Natural killer cell treated with Interleukin-12 subunit alpha and Interleukin-12 subunit beta and Interleukin-15 and Interleukin-18, amount 100 ng/mL, for 72 hours (primary cell): ENCODE measurements around the gene ADGRF1. TPM values are rescaled to one million over a fixed set of nuclear protein-coding genes. Genes with fewer than 3 reads are reported as not detected.

Experiments used
- ATAC-seq, 2 donors: fragments of 150-1000 bp; cut with Tn5 transposase in 1 of 2; sonication (Bioruptor Pico), chemical (Tn5 transposase) in 1 of 2; 2 replicates each; pipeline ENCODE4 v1.10.0; 2021
- DNase-seq: peaks from one replicate; pipeline ENCODE4 v3.0.0; 2022; ENCODE audit warnings: low spot score
- H3K27ac Mint-ChIP-seq, 2 donors: 1 replicate in 1 of 2; 2 replicates in 1 of 2; pipeline ENCODE4 v1.8.0; 2022; ENCODE audit warnings: mixed read lengths in 2 of 2, mild to moderate bottlenecking in 1 of 2, moderate library complexity in 1 of 2
- H3K27me3 Mint-ChIP-seq, 2 donors: 1 replicate in 1 of 2; 2 replicates in 1 of 2; pipeline ENCODE4 v1.8.0; 2022; ENCODE audit warnings: mixed read lengths in 2 of 2
- H3K36me3 Mint-ChIP-seq: one replicate; pipeline ENCODE4 v1.8.0; 2022; ENCODE audit warnings: mixed read lengths
- H3K4me1 Mint-ChIP-seq, 2 donors: 1 replicate in 1 of 2; 2 replicates in 1 of 2; pipeline ENCODE4 v1.8.0; 2022; ENCODE audit warnings: low read depth in 2 of 2, mixed read lengths in 2 of 2, mild to moderate bottlenecking in 1 of 2
- H3K4me3 Mint-ChIP-seq: one replicate; pipeline ENCODE4 v1.8.0; 2022; ENCODE audit warnings: mixed read lengths
- H3K9me3 Mint-ChIP-seq: 2 replicates; pipeline ENCODE4 v1.8.0; 2022; ENCODE audit warnings: mixed read lengths
- total RNA-seq, 2 donors: library from RNA; stranded (reverse); gene quantifications; one replicate each; pipeline ENCODE4 v1.2.3, GENCODE V29; 2022

ADGRF1 gene
- total RNA-seq, 2 donors from 2014 or later = not detected

- ATAC-seq = no peak
- no peak for DNase-seq
- Mint-ChIP-seq H3K9me3 (no peaks in the 10 kb centered on the region), H3K27me3 (peaks cover 12 to 29% of the 10 kb centered on the region in 2 donors), H3K4me3 (no peak overlapping the region), H3K4me1 (no peaks in the 10 kb centered on the region), H3K27ac (no peak overlapping the region), H3K36me3 (no peaks in the 10 kb centered on the region)
Measured at GRCh38 chr6:46969206-46969605, 72.9 kb downstream of the ADGRF1 start.

GRCh38 chr6:46967826-46968349 is 74.2 kb downstream of the ADGRF1 start:
- Mint-ChIP-seq H3K9me3 (no peaks in the 10 kb centered on the region), H3K4me3 (no peak overlapping the region), H3K27ac (no peak overlapping the region), H3K27me3 (peaks cover 9 to 18% of the 10 kb centered on the region in 2 donors), H3K4me1 (no peaks in the 10 kb centered on the region), H3K36me3 (no peaks in the 10 kb centered on the region)
- ATAC-seq (no peak), DNase-seq (no peak)

GRCh38 chr6:46964716-46965519 is 77.2 kb downstream of the ADGRF1 start:
- Mint-ChIP-seq H3K27me3 (peaks cover 4 to 7% of the 10 kb centered on the region in 2 donors), H3K36me3 (no peaks in the 10 kb centered on the region), H3K4me3 (no peak overlapping the region), H3K4me1 (no peaks in the 10 kb centered on the region), H3K27ac (no peak overlapping the region), H3K9me3 (no peaks in the 10 kb centered on the region)
- ATAC-seq = no peak
- no peak for DNase-seq

GRCh38 chr6:46963626-46964025 is 78.5 kb downstream of the ADGRF1 start:
- no peaks in the 10 kb centered on the region for H3K36me3 Mint-ChIP-seq
- no peak overlapping the region for H3K27ac Mint-ChIP-seq
- H3K27me3 Mint-ChIP-seq = peaks cover 4 to 14% of the 10 kb centered on the region in 2 donors
- no peaks in the 10 kb centered on the region for H3K4me1 Mint-ChIP-seq
- H3K9me3 Mint-ChIP-seq = no peaks in the 10 kb centered on the region
- no peak overlapping the region for H3K4me3 Mint-ChIP-seq
- no peak for ATAC-seq
- DNase-seq = no peak

- H3K27ac Mint-ChIP-seq = no peak overlapping the region
- peaks cover 4 to 14% of the 10 kb centered on the region in 2 donors for H3K27me3 Mint-ChIP-seq
- H3K4me1 Mint-ChIP-seq = no peaks in the 10 kb centered on the region
- H3K36me3 Mint-ChIP-seq = no peaks in the 10 kb centered on the region
- no peaks in the 10 kb centered on the region for H3K9me3 Mint-ChIP-seq
- no peak for ATAC-seq
- no peak for DNase-seq
- H3K4me3 Mint-ChIP-seq = no peak overlapping the region
Measured at GRCh38 chr6:46963039-46963438, 79.1 kb downstream of the ADGRF1 start.

GRCh38 chr6:46961711-46962110 is 80.4 kb downstream of the ADGRF1 start:
- no peak for DNase-seq
- Mint-ChIP-seq H3K27me3 (peaks cover 3 to 12% of the 10 kb centered on the region in 2 donors), H3K27ac (no peak overlapping the region), H3K4me3 (no peak overlapping the region), H3K4me1 (no peaks in the 10 kb centered on the region), H3K9me3 (no peaks in the 10 kb centered on the region), H3K36me3 (no peaks in the 10 kb centered on the region)
- ATAC-seq = no peak

- H3K27me3 Mint-ChIP-seq = peaks cover under 1 to 7% of the 10 kb centered on the region in 2 donors
- DNase-seq = no peak
- no peak overlapping the region for H3K4me3 Mint-ChIP-seq
- no peaks in the 10 kb centered on the region for H3K9me3 Mint-ChIP-seq
- no peak overlapping the region for H3K27ac Mint-ChIP-seq
- no peaks in the 10 kb centered on the region for H3K4me1 Mint-ChIP-seq
- no peaks in the 10 kb centered on the region for H3K36me3 Mint-ChIP-seq
- no peak for ATAC-seq
Measured at GRCh38 chr6:46961232-46961631, 80.9 kb downstream of the ADGRF1 start.

- Mint-ChIP-seq H3K4me3 (no peak overlapping the region), H3K9me3 (no peaks in the 10 kb centered on the region), H3K27ac (no peak overlapping the region), H3K36me3 (no peaks in the 10 kb centered on the region), H3K4me1 (peaks cover 0 to 3% of the 10 kb centered on the region in 2 donors), H3K27me3 (peaks cover 4 to 6% of the 10 kb centered on the region in 2 donors)
- ATAC-seq (no peak), DNase-seq (no peak)
Measured at GRCh38 chr6:46959419-46959818, 82.7 kb downstream of the ADGRF1 start.

- no peaks in the 10 kb centered on the region for H3K36me3 Mint-ChIP-seq
- H3K4me1 Mint-ChIP-seq = peaks cover 0 to 3% of the 10 kb centered on the region in 2 donors
- H3K4me3 Mint-ChIP-seq = no peak overlapping the region
- peaks cover 7 to 18% of the 10 kb centered on the region in 2 donors for H3K27me3 Mint-ChIP-seq
- no peak for ATAC-seq
- H3K9me3 Mint-ChIP-seq = no peaks in the 10 kb centered on the region
- DNase-seq = no peak
- no peak overlapping the region for H3K27ac Mint-ChIP-seq
Measured at GRCh38 chr6:46956409-46956808, 85.7 kb downstream of the ADGRF1 start.

GRCh38 chr6:46954837-46955451 is 87.2 kb downstream of the ADGRF1 start:
- H3K27me3 Mint-ChIP-seq = peaks cover 7 to 25% of the 10 kb centered on the region in 2 donors
- H3K27ac Mint-ChIP-seq = no peak overlapping the region
- DNase-seq = no peak
- no peak for ATAC-seq
- no peak overlapping the region for H3K4me3 Mint-ChIP-seq
- H3K4me1 Mint-ChIP-seq = peaks cover 0 to 3% of the 10 kb centered on the region in 2 donors
- no peaks in the 10 kb centered on the region for H3K9me3 Mint-ChIP-seq
- no peaks in the 10 kb centered on the region for H3K36me3 Mint-ChIP-seq

GRCh38 chr6:46953921-46954320 is 88.2 kb downstream of the ADGRF1 start:
- Mint-ChIP-seq H3K27me3 (peaks cover 7 to 18% of the 10 kb centered on the region in 2 donors), H3K4me3 (no peak overlapping the region), H3K36me3 (no peaks in the 10 kb centered on the region), H3K27ac (no peak overlapping the region), H3K9me3 (no peaks in the 10 kb centered on the region), H3K4me1 (peaks cover 0 to 3% of the 10 kb centered on the region in 2 donors)
- DNase-seq (no peak), ATAC-seq (no peak)

- Mint-ChIP-seq H3K27ac (no peak overlapping the region), H3K4me1 (no peaks in the 10 kb centered on the region), H3K27me3 (peaks cover 10 to 33% of the 10 kb centered on the region in 2 donors), H3K36me3 (no peaks in the 10 kb centered on the region), H3K9me3 (no peaks in the 10 kb centered on the region), H3K4me3 (no peak overlapping the region)
- no peak for DNase-seq
- ATAC-seq = no peak
Measured at GRCh38 chr6:46949632-46950280, 92.4 kb downstream of the ADGRF1 start.

GRCh38 chr6:46948699-46949098 is 93.4 kb downstream of the ADGRF1 start:
- no peak for DNase-seq

More at GRCh38 chr6:46948699-46949098, 93.4 kb downstream of the ADGRF1 start:
- Mint-ChIP-seq H3K4me1 (no peaks in the 10 kb centered on the region), H3K9me3 (no peaks in the 10 kb centered on the region), H3K4me3 (no peak overlapping the region), H3K36me3 (no peaks in the 10 kb centered on the region), H3K27ac (no peak overlapping the region), H3K27me3 (peaks cover 10 to 33% of the 10 kb centered on the region in 2 donors)
- ATAC-seq = no peak
